ENCODE data around the gene BCAS3.
"Not testable (repeated sequence)": the region's sequence is repeated elsewhere in the genome, so short reads cannot be mapped to it uniquely, and the experiment has no call there.

DNA sequence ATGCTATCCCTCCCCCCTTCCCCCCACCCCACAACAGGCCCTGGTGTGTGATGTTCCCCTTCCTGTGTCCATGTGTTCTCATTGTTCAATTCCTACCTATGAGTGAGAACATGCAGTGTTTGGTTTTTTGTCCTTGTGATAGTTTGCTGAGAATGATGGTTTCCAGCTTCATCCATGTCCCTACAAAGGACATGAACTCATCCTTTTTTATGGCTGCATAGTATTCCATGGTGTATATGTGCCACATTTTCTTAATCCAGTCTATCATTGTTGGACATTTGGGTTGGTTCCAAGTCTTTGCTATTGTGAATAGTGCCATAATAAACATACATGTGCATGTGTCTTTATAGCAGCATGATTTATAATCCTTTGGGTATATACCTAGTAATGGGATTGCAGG is 258.3 kb downstream of the BCAS3 start:
- not testable (repeated sequence) for TF ChIP-seq CTCF (IDR thresholded peaks at IDR 0.05); ZFX (IDR thresholded peaks at IDR 0.05; ENCODE audit: borderline replicate concordance)
